WERI-Rb-1 (cell line): ENCODE results near the gene RBM10.
"Not testable (repeated sequence)": the region's sequence is repeated elsewhere in the genome, so short reads cannot be mapped to it uniquely, and the experiment has no call there.

Experiments used
- DNase-seq: peaks from one replicate; pipeline ENCODE4 v3.0.0-alpha.2; 2020
- H3K27ac ChIP-seq: fragments of 250-450 bp; sonication (Bioruptor Pico); 2 replicates; pipeline ENCODE4 v1.5.1; 2020; ENCODE audit warnings: mild to moderate bottlenecking, moderate library complexity
- H3K27me3 ChIP-seq: fragments of 250-450 bp; sonication (Bioruptor Pico); 2 replicates; pipeline ENCODE4 v1.5.1; 2021; ENCODE audit warnings: mild to moderate bottlenecking, low read depth, moderate library complexity; ENCODE audit not compliant: insufficient read depth, severe bottlenecking
- H3K36me3 ChIP-seq: fragments of 250-450 bp; sonication (Bioruptor Pico); 2 replicates; pipeline ENCODE4 v1.5.1; 2020; ENCODE audit warnings: mild to moderate bottlenecking, moderate library complexity
- H3K4me3 ChIP-seq: 2 replicates; pipeline ENCODE4 v1.5.1; 2011; ENCODE audit warnings: low read depth, mild to moderate bottlenecking, control low read depth, low read length
- H3K9me3 ChIP-seq: fragments of 250-450 bp; sonication (Bioruptor Pico); 2 replicates; pipeline ENCODE4 v1.5.1; 2021; ENCODE audit warnings: mild to moderate bottlenecking, moderate library complexity; ENCODE audit not compliant: severe bottlenecking
- CTCF ChIP-seq: IDR thresholded peaks from 2 replicates; pipeline ENCODE4 v1.5.1; 2011; ENCODE audit warnings: low read depth, mild to moderate bottlenecking, control low read depth, inconsistent platforms, low read length

Gene RBM10

GRCh38 chrX:47144626-47145394, at the start of gene RBM10, which contains the start of gene NDUFB11:
TSS of gene RBM10 (plus strand) at chrX:47145221. CDS start at chrX:47147482, 2,261 bp downstream.
TSS of gene NDUFB11 (minus strand) at chrX:47144702. CDS start at chrX:47144679, 23 bp downstream.
- TF ChIP-seq CTCF, result peak; percentile 50
- peaks cover 6% of the 10 kb centered on the region for H3K27me3 ChIP-seq
- H3K27ac ChIP-seq, result peak within 1 kb of the TSS; percentile 98
- H3K4me3 ChIP-seq, result peak within 1 kb of the TSS; percentile 55
- no peaks in the 10 kb centered on the region for H3K9me3 ChIP-seq
- peak; percentile 94 for DNase-seq
- H3K36me3 ChIP-seq, result peaks cover 20% of the 10 kb centered on the region

- peak; percentile 21 for DNase-seq
- Histone ChIP-seq H3K27me3 (peaks cover 7% of the 10 kb centered on the region), H3K9me3 (no peaks in the 10 kb centered on the region), H3K36me3 (no peaks in the 10 kb centered on the region), H3K4me3 (no peak overlapping the region), H3K27ac (no peak overlapping the region)
- no peak for TF ChIP-seq CTCF
Observed at GRCh38 chrX:47097018-47097417, 48.0 kb upstream of the RBM10 start.

- Histone ChIP-seq H3K9me3 (no peaks in the 10 kb centered on the region), H3K27ac (no peak overlapping the region), H3K36me3 (no peaks in the 10 kb centered on the region), H3K27me3 (peaks cover 4% of the 10 kb centered on the region), H3K4me3 (no peak overlapping the region)
- no peak for DNase-seq
- TF ChIP-seq CTCF, result no peak
Observed at GRCh38 chrX:47098338-47099094, 46.5 kb upstream of the RBM10 start.

- TF ChIP-seq CTCF, result no peak
- H3K4me3 ChIP-seq, result no peak overlapping the region
- peaks cover 4% of the 10 kb centered on the region for H3K9me3 ChIP-seq
- peaks cover 4% of the 10 kb centered on the region for H3K27me3 ChIP-seq
- DNase-seq, result no peak
- no peaks in the 10 kb centered on the region for H3K36me3 ChIP-seq
- no peak overlapping the region for H3K27ac ChIP-seq
Observed at GRCh38 chrX:47101206-47101605, 43.8 kb upstream of the RBM10 start.

- not testable (repeated sequence) for H3K9me3 ChIP-seq, H3K4me3 ChIP-seq, H3K27me3 ChIP-seq, H3K27ac ChIP-seq, DNase-seq, H3K36me3 ChIP-seq
Observed at GRCh38 chrX:47110936-47111615, 33.9 kb upstream of the RBM10 start.
